ENCODE results near the gene MACF1.

DNA sequence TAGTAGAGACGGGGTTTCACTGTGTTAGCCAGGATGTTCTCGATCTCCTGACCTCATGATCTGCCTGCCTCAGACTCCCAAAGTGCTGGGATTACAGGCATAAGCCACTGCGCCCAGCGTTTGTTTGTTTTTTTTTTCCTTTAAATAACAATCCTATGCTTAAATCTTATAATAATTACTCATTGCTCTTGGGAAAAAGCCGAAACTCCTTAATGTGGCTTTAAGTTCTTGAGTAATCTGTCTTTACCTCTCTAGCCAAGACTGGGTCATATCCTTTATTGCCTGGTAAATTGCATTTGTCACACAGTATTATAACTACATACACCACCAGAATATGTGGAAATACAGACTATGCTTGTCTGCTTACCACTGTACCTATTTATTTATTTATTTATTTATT is 97.1 kb downstream of the MACF1 start:
- TF ChIP-seq, protein P1, sequence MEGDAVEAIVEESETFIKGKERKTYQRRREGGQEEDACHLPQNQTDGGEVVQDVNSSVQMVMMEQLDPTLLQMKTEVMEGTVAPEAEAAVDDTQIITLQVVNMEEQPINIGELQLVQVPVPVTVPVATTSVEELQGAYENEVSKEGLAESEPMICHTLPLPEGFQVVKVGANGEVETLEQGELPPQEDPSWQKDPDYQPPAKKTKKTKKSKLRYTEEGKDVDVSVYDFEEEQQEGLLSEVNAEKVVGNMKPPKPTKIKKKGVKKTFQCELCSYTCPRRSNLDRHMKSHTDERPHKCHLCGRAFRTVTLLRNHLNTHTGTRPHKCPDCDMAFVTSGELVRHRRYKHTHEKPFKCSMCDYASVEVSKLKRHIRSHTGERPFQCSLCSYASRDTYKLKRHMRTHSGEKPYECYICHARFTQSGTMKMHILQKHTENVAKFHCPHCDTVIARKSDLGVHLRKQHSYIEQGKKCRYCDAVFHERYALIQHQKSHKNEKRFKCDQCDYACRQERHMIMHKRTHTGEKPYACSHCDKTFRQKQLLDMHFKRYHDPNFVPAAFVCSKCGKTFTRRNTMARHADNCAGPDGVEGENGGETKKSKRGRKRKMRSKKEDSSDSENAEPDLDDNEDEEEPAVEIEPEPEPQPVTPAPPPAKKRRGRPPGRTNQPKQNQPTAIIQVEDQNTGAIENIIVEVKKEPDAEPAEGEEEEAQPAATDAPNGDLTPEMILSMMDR (IDR thresholded peaks at IDR 0.05; ENCODE audit: insufficient read depth, low read depth, low read length), result no peak
- no peak for TF ChIP-seq EZH2 (IDR thresholded peaks at IDR 0.05; ENCODE audit: insufficient read depth, low read length)
